ENCODE measurements around the gene TYROBP.
"Not testable (repeated sequence)": the region's sequence is repeated elsewhere in the genome, so short reads cannot be mapped to it uniquely, and the experiment has no call there.

Gene TYROBP

DNA sequence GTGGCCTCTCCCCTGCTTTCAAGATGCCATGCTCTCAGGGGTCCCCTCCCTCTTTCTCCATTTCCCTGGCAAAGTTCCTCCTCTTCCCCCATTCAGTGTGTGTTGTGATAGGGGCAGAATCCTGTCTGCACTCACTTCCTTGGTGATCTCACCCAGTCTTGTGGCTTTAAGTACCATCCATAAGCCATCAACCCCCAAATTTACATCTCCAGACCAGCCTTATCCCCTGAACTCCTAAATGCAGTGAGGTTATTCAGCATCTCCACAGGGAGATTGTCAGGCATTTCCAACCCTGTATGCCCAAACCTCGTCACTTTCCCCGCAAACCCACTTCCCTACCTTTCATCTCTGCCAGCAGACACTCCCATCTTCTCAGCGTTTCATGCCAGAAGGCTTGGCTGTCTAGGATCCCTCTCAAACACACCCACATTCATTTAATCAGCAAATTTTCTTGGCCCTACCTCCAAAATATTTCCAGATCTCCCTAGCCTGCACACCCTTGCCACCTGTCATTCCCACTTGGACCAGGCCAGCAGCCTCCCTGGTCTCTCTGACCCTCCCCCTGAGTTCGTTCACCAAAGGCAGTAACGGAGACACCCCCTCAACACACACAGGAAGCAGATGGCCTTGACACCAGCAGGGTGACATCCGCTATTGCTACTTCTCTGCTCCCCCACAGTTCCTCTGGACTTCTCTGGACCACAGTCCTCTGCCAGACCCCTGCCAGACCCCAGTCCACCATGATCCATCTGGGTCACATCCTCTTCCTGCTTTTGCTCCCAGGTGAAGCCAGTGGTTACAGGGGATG is 6.0 kb downstream of the TYROBP start, which contains the start of gene HCST:
HCST (plus strand) TSS at position 676 of the 808 bp plus-strand sequence; CDS start at position 741, 65 bp downstream.
- DNase-seq (ENCODE audit: extremely low spot score, insufficient read length, low read depth), result no peak

DNA sequence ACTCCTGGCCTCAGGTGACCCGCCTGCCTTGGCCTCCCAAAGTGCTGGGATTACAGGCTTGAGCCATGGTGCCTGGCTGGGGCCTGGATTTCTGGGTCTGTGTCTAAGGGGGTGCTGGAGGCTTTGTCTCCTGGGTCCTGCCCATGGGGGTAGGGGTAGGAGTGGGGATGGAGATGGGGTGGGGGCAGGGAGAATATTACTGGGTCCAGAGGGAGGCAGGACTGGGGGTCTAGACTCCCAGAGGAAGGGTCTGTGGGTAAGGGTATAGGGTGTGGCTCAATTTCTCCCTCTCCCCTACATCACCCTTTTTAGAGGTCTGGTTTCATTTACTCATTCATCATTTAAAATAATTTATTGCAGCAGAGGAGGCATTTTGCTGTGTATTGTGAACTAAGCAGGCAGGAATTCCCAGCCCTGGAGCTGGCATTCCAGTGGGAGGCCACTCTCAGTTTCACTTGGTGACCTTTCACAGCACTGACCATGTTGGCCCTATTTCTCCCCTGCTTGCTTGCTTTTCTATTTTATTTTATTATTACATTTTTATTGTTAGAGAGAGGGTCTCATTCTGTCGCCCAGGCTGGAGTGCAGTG is 6.9 kb downstream of the TYROBP start:
- FAIRE-seq (no peak), DNase-seq (ENCODE audit: extremely low spot score, insufficient read length, low read depth) (no peak)

More for the DNA sequence above, 6.0 kb downstream of the TYROBP start, which contains the start of gene HCST:
- FAIRE-seq, result peak; percentile 84

DNA sequence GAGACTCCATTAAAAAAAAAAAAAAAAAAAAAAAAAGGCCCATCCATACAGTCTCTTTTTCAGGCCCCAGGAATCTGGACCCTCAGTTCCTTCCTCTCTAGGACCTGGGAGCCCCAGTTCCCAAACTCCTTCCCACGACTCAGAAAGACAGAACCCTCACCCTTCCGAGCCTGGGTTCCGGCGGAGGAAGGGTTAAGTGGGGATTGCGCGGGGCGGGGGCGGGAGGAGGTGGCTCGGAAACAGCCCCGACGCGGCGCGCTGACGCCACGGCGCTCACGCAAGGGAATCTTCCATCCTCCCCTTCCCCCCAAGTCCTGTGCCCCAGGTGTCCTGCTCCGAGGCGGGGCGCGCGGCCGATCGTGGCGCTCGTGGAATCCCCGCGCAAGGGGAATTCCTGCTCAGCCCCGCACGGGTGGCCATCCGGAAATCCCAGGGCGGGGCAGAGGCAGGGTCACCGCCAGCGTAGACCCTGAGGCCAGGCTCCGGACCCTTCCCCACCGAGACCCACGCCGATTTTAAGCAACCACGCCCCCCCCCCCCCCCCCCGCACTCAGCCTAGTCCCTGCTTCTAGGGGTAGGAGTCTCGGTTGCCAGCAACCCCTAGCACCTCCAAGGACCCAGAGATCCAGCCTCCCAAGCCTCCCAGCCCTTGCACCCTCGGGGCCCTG is 8.4 kb downstream of the TYROBP start:
- DNase-seq (ENCODE audit: extremely low spot score, insufficient read length, low read depth) (peak; percentile 87), FAIRE-seq (peak; percentile 98)

DNA sequence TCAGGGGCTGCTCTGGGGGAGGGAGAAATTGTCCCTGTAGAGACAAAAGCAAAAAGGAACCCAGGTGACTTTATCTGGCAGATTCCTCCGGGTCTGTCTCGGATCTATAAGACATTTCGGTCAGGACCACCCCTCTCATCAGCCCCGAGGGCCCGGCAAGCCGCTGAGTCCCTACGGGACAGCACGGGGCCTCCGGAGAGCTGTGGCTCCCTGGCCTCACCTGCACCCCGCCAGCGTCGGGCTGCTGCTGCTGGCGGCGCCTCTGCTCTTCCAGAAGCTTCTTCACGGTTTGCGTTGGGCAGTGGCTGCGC is 9.6 kb downstream of the TYROBP start:
- DNase-seq (ENCODE audit: extremely low spot score, insufficient read length, low read depth) (no peak), FAIRE-seq (no peak)

DNA sequence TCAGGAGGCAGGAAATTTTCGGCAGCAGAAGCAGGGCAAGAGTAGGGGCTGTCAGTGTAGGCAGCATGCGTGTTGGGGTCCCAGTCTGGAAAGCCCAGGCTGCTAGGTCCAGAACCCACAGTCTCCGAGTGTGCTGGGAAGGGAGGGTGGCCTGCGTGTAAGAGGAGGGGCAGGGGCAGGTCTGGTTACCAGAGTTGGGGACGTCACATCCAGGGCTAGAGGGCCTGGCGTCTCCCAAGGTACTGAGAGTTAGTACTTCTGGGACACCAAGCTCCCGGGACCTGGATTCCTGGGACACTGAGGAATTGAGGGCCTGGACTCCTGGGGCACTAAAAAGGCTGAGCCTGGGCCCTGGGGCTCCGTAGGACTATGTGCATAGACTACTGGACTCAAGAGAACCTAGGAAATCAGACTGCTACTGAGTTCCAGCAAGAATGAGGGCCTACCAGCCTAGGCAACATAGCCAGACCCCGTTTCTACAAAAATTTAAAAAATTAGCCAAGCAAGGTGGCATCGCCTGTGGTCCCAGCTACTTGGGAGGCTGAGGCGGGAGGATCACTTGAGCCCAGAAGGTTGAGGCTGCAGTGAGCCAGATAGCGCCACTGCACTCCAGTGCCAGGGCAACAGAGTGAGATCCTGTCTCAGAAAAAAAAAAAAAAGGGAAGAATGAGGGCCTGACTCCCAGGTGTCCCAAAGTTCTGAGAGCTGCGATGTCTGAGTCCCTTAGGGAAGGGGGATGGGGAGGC is 10.2 kb downstream of the TYROBP start:
- DNase-seq (ENCODE audit: extremely low spot score, insufficient read length, low read depth), result no peak
- FAIRE-seq, result no peak

DNA sequence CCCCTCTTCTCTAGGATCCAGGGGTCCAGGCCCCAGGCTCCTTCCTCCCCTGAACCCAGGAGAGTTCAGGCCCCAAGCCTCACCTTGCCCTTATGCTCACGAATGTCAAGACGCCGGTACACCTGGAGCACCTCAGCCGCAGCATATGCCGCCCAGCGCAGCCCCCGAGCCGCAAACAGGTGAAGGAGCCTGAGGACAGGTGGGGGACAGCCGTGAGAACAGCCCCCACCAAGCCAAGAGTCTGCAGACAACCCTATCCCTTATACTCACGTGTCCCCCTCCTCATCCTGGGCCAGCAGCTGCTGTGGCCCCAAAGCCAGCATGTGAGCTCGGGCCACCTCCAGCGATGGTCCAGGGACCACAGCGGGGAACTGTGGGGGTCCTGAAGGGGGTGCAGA is 11.5 kb downstream of the TYROBP start:
- FAIRE-seq (no peak), DNase-seq (ENCODE audit: extremely low spot score, insufficient read length, low read depth) (no peak)

DNA sequence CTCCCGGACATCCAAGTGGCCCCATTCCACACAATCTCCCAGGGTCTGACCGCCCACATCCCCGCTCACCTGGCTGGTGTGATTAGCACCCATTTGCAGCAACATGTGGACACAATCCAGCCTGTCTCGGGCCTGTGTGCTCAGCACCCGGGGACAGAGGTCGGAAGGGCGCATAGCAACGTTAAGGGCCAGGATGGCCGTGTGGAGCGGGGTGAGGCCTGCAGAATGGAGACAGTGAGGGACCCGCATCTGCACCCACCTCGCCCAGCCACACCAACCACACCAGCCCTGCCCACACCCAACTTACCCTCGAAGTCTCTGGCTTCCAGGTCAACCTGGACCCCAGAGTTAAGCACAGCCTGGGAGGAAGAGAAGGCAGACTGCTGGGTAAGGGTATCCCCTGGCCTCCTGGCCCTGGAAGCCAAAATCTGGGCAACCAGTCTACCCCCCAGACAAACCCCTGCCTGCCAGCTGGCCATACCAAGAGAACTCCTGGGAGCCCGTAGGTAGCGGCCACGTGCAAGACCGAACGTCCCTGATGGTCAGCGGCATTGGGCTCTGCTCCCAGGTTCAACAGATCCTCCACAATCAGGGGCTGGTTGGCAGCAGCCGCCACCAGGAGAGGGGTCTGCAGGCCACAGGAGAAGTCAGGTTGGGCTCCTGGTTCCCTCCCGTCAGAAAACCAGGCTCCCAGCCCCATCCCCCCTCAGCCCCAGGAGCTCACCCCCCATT is 12.0 kb downstream of the TYROBP start:
- DNase-seq (ENCODE audit: extremely low spot score, insufficient read length, low read depth), result no peak
- no peak for FAIRE-seq

DNA sequence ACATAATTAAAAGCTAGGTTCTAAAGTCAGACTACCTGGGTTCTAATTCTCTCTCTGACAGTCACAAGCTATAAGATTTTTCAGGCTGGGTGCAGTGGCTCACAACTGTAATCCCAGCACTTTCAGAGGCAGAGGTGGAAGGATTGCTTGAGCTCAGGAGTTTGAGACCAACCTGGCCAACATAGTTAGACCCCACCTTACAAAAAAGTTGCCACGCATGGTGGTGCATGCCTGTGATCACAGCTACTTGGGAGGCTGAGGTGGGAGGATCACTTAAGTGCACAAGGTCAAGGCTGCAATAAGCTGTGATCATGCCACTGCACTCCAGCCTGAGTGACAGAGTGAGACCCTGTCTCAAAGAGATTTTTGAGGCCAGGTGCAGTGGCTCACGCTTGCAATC is 13.8 kb downstream of the TYROBP start:
- DNase-seq (ENCODE audit: extremely low spot score, insufficient read length, low read depth), result no peak
- FAIRE-seq, result no peak

DNA sequence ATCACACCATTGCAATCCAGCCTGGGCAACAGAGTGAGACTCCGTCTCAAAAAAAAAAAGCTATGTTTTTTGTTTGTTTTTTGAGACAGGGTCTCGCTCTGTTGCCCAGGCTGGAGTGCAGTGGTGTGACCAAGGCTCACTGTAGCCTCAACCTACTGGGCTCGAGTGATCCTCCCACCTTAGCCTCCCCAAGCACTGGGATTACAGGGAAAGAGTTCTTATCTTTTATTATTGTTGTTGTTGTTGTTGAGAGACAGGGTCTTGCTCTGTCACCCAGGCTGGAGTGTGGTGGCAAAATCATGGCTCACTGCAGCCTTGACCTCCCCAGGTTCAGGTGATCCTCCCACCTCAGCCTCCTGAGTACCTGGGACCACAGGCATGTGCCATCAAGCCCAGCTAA is 16.3 kb downstream of the TYROBP start:
- not testable (repeated sequence) for DNase-seq (ENCODE audit: extremely low spot score, insufficient read length, low read depth); FAIRE-seq

DNA sequence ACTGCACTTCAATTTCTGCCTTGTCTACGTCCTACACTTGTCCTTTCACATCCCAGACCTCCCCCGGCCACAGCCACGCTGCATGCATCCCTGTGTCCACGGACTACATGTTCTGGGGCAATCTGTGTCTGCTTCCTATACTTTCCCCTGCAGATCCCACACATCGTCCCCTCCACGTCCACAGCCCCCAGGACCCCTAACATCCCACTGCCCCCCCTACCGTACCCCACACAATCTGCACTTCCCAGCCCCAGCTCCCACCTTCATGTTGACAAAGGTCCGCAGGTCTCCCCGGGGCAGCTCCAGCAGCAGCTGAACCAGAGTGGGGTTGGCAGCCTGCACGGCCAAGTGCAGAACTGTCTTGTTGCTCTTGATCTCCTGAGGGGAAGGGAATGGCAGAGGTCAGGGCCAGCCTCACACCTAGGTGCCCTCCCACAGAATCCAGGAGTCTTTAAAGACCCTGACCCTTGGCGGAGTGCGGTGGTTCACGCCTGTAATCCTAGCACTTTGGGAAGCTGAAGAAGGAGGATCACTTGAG is 17.9 kb downstream of the TYROBP start:
- no peak for DNase-seq (ENCODE audit: extremely low spot score, insufficient read length, low read depth)
- no peak for FAIRE-seq

DNA sequence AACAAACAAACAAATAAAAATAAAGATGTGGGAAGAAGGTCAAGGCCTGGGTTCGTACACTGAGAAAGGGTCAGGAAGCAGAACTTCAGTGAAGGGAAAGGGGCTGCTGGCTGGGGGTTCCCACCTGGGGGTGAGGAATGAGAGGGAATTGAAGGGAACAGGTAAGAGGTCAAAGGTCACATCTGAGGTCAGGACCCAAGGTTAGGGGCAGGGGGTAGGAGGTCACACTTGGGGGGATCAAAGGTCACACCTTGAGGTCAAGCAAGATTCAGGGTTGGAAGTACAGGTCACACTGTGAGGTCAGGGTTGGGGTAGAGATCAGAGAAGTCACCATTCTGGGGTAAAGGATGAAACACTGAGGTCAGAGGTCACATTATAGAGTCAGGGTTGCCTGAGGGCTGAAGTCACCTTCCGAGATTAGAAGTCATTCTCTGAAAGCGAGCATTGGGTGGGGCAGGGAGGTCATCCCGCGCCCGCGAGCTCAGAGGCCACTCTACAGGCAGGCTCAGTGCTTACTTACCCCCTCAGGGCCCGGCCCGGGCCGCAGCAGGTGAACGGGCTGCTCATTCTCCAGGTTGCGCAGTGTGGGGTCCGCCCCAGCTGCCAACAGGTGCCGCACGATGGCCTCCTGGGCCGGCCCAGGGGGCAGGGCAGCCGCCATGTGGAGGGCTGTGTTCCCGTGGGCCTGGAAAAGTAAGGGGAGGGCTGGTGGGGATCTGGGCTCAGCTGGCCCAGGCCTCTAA is 18.6 kb downstream of the TYROBP start:
- DNase-seq (ENCODE audit: extremely low spot score, insufficient read length, low read depth), result no peak
- FAIRE-seq, result no peak

DNA sequence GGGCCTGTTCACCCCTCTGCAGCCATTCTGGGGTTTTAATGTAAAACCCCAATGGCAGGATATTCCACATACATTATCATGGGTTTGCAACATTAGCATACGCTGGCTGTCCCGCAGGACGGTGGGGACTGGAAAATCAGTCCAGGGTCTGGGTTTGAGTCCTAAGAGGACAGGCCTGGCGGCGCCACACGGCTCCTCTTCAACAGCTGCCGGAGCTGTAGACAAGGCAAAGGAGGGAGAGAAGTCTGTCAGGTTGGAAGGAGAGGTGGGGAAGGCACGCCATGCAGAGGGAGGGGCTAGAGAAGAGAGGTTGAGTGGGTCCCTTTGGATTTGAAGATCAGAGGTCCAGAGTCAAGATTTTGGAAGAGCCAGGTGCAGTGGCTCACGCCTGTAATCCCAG is 19.7 kb downstream of the TYROBP start:
- FAIRE-seq (no peak), DNase-seq (ENCODE audit: extremely low spot score, insufficient read length, low read depth) (no peak)

DNA sequence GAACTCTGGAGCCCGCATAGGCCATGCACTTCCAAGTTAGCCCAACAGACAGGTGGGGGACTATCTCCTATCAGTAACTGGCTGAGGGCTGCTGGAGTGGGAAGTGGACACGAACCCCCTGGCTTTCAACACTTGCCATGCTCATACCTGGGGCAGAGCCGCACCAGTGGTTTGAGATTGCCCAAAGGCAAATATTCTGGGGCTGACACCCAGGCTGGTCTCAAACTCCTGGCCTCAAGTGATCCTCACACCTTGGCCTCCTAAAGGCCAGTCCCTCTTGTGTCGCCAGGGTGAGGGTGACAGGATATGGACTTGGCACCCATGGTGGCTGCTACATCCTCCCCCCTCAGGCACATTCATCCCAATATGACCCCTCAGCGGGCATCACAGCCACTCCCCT is 20.9 kb downstream of the TYROBP start:
- FAIRE-seq (no peak), DNase-seq (ENCODE audit: extremely low spot score, insufficient read length, low read depth) (no peak)

DNA sequence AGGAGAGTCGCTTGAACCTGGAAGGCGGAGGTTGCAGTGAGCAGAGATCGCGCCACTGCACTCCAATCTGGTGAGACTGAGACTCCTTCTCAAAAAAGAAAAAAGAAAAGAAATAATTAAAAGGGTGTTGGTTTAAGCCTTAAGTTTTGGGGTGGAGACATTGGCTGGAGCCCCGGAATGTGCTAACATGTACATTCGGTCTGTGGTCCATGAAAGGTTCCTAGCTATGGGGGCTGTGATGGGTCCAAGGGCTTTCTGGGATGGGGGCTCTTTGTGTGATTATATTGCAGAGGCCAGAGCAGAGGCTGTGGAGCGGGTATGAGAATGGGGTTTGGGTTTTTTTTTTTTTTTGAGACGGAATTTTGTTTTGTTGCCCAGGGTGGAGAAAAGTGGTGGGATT is 22.2 kb downstream of the TYROBP start:
- DNase-seq (ENCODE audit: extremely low spot score, insufficient read length, low read depth) (no peak), FAIRE-seq (no peak)

DNA sequence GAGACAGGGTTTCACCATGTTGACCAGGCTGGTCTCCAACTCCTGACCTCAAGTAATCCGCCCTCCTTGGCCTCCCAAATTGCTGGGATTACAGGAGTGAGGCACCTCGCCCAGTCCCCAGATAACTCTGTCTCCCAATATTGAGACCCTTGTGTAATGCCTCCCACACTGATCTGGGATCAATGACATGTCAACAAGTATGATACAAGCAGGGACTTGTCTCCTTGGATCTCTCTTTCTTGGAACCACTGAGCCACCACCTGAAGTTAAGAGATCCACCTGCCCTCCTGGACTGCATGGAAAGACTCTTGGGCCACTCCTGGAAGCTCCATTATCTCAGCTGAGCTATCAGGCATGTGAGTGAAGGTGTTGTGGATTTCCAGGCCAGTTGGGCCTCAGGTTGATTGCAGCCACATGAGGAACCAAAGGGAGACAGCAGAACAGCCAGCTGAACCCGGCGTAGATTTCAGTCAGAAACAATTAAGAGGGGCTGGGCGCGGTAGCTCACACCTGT is 22.8 kb downstream of the TYROBP start:
- DNase-seq (ENCODE audit: extremely low spot score, insufficient read length, low read depth) (no peak), FAIRE-seq (no peak)

DNA sequence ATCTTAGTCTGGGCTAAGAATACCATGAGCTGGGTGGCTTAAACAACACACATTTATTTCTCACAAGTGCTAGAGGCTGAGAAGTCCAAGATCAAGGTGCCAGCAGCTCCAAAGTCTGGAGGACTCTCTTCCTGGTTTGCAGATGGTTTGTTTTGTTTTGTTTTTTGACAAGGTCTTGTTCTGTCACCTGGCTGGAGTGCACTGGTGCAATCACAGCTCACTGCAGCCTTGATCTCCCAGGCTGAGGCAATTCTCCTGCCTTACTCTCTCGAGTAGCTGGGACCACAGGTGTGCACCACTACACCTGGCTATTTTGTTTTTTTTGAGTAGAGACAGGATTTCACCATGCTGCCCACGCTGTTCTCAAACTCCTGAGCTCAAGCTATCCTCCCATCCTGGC is 24.2 kb downstream of the TYROBP start:
- DNase-seq (ENCODE audit: extremely low spot score, insufficient read length, low read depth), result no peak
- no peak for FAIRE-seq

DNA sequence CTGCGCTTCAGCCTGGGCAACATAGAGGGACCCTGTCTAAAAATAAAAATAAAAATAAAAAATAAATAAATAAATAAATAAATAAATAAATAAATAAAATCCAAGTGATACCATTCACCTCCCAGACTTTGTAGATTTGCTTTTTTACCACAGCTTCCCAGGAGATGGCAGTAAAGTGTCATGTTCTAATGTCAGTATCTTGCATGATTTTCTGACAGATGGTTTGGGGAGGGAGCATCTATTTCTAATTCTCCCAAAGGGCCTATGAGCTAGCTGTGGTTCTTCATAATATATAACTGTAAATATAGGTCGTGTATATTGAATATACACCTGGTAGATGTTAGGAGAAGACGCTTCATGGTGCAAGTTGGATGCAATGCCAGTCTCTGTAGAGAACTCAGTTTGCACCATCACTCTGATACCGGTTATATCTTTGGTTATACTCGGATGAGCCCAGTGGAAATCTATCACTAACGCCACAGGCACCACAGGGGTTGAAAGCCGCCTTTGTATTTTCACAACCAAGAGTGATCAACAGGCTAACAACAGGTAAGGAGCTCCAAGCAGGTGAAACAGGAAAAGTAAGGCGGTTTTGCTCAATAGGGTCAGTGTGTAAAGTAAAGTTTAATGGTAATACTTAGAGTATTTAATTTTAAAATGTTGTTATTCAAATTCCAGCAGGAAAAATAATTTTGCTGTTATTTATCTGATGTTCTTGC is 25.8 kb downstream of the TYROBP start:
- FAIRE-seq, result peak; percentile 74
- peak; percentile 29 for DNase-seq (ENCODE audit: extremely low spot score, insufficient read length, low read depth)

DNA sequence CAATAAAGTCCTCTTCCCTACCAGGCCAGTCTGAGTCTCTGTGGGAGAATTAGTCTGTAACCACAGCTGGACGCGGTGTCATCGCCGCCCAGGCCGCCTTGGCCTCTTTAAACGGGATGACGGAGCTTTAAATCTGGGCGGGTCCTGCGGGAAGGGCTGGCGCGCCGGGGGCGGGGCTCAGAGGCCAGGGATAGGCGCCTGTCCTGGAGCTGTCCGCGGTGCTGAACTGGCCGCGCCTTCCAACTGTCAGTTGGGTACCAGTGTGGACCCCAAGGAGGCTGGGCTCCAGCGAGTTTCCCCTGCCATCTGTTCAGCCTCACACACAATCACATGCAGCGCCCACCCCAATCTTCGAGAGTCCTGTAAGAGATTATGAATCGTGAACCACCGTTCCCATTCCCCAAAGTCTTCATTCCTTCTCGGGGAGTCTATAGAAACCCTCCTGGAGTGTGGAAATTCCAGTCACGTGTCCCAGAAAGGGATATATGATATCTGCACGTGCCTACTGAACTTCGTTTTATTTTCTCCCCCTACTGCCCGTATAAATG is 28.3 kb downstream of the TYROBP start:
- FAIRE-seq (peak; percentile 74), DNase-seq (ENCODE audit: extremely low spot score, insufficient read length, low read depth) (no peak)

Measured in GM18507 (cell line).